OCI-LY7 (cell line): ENCODE data around the gene CHCHD1. TPM values are rescaled to one million over a fixed set of nuclear protein-coding genes. Genes with fewer than 3 reads are reported as not detected.

Source experiments
- BruUV-seq: library from RNA; stranded (reverse); fragments of 400-500 nt; replicated peaks from 2 replicates; lab custom pipeline; 2021; lab: Mats Ljungman, UMichigan
- CTCF ChIA-PET: fragments of 300-600 bp; sonication (Branson Sonifier 250); formaldehyde crosslinking; loops from one replicate; lab custom pipeline; 2022; ENCODE audit warnings: antibody characterized with exemption; ENCODE audit not compliant: unreplicated experiment; lab: Charles Lee
- POLR2A ChIA-PET: fragments of 300-600 bp; sonication (Branson Sonifier 250); formaldehyde crosslinking; loops from one replicate; lab custom pipeline; 2022; ENCODE audit warnings: antibody characterized with exemption; lab: Charles Lee
- DNase-seq: peaks from one replicate; pipeline ENCODE4 v3.0.0-alpha.2; 2015; ENCODE audit warnings: low spot score
- H2AFZ ChIP-seq: fragments of 200-600 bp; sonication (generic), shearing (Covaris generic); 2 replicates; pipeline ENCODE4 v1.6.1; 2014; ENCODE audit warnings: mild to moderate bottlenecking, antibody characterized with exemption, low read length, moderate library complexity
- H3K27ac ChIP-seq: fragments of 200-600 bp; sonication (generic); 2 replicates; pipeline ENCODE4 v1.5.1; 2014; ENCODE audit warnings: mixed run types, low read depth, mild to moderate bottlenecking, moderate library complexity, low read length, inconsistent platforms; ENCODE audit not compliant: poor library complexity, severe bottlenecking
- H3K36me3 ChIP-seq: fragments of 200-600 bp; sonication (generic); 2 replicates; pipeline ENCODE4 v1.6.1; 2014; ENCODE audit warnings: mild to moderate bottlenecking, antibody characterized with exemption, low read length, moderate library complexity, mixed read lengths; ENCODE audit not compliant: insufficient read depth
- H3K4me1 ChIP-seq: fragments of 200-600 bp; sonication (generic); 2 replicates; pipeline ENCODE4 v1.5.1; 2014; ENCODE audit warnings: mild to moderate bottlenecking, low read length; ENCODE audit not compliant: insufficient read depth, poor library complexity, severe bottlenecking
- H3K4me2 ChIP-seq: fragments of 200-600 bp; sonication (generic); 2 replicates; pipeline ENCODE4 v1.6.1; 2014; ENCODE audit warnings: mild to moderate bottlenecking, low read length
- H3K4me3 ChIP-seq: fragments of 200-600 bp; sonication (generic); 2 replicates; pipeline ENCODE4 v1.5.1; 2014; ENCODE audit warnings: mild to moderate bottlenecking, low read depth, low read length; ENCODE audit not compliant: poor library complexity, severe bottlenecking
- H3K79me2 ChIP-seq: fragments of 200-600 bp; sonication (generic); 2 replicates; pipeline ENCODE4 v1.6.1; 2016; ENCODE audit warnings: low read depth, mild to moderate bottlenecking, low read length, moderate library complexity, mixed read lengths; ENCODE audit not compliant: insufficient read depth
- H3K9me2 ChIP-seq: fragments of 200-600 bp; sonication (generic); 2 replicates; pipeline ENCODE4 v1.6.1; 2016; ENCODE audit warnings: mild to moderate bottlenecking, low read length, mixed read lengths; ENCODE audit not compliant: insufficient read depth
- H3K9me3 ChIP-seq: fragments of 200-600 bp; sonication (generic); 2 replicates; pipeline ENCODE4 v1.6.1; 2014; ENCODE audit warnings: mild to moderate bottlenecking, mixed run types, low read length, mixed read lengths
- H4K20me1 ChIP-seq: fragments of 200-600 bp; sonication (generic); 2 replicates; pipeline ENCODE4 v1.6.1; 2014; ENCODE audit warnings: mild to moderate bottlenecking, antibody characterized with exemption, low read length, moderate library complexity, mixed read lengths; ENCODE audit not compliant: insufficient read depth
- CTCF ChIP-seq: fragments of 200-600 bp; sonication (generic); conservative IDR thresholded peaks from 2 replicates; pipeline ENCODE4 v1.5.1; 2014; ENCODE audit warnings: mild to moderate bottlenecking, antibody characterized with exemption, low read length, moderate library complexity, mixed read lengths
- EZH2phosphoT487 ChIP-seq: fragments of 200-600 bp; sonication (generic); IDR thresholded peaks from 2 replicates; pipeline ENCODE4 v1.6.1; 2018; ENCODE audit warnings: low read depth, borderline replicate concordance, mild to moderate bottlenecking, mixed run types, antibody characterized with exemption, low read length, moderate library complexity, mixed read lengths
- intact Hi-C: fragments of 100-400 bp; cut with micrococcal nuclease; formaldehyde crosslinking; loops from one replicate; pipeline ENCODE4 v1.10.0; 2022; ENCODE audit not compliant: unreplicated experiment
- total RNA-seq, 2 experiments: library from RNA; depleted of rRNA in 1 of 2; stranded (reverse); fragments of >200 nt in 1 of 2; shearing (Covaris generic) in 1 of 2; gene quantifications; 2 replicates each; pipeline ENCODE4 v1.2.3, GENCODE V29; 2014 to 2022

The CHCHD1 gene
- total RNA-seq, 2 experiments from 2014 or later: 36.6 to 55.6 TPM

- Histone ChIP-seq H3K4me1 (peaks cover 10% of the 10 kb centered on the region), H3K27ac (no peak overlapping the region), H3K9me2 (no peaks in the 10 kb centered on the region), H3K9me3 (no peaks in the 10 kb centered on the region), H3K4me2 (no peak overlapping the region), H2AFZ (no peak overlapping the region), H3K36me3 (peaks cover 21% of the 10 kb centered on the region), H3K4me3 (no peak overlapping the region), H4K20me1 (no peaks in the 10 kb centered on the region), H3K79me2 (peaks cover 29% of the 10 kb centered on the region)
- POLR2A ChIA-PET: interaction anchor here (0.6 to 1.4 kb wide), 5 partner anchors 9 to 649 kb away, joined by 3 to 7 read pairs (median 3); partner anchors contain the start of gene SEC24C
- CTCF ChIA-PET: no interaction called here
- intact Hi-C loops: no loop called here
- TF ChIP-seq EZH2phosphoT487 (no peak), CTCF (no peak)
- no TSS peak for BruUV-seq
- no peak for DNase-seq
Observed at GRCh38 chr10:73732931-73733623, 48.8 kb upstream of the CHCHD1 start.

DNA sequence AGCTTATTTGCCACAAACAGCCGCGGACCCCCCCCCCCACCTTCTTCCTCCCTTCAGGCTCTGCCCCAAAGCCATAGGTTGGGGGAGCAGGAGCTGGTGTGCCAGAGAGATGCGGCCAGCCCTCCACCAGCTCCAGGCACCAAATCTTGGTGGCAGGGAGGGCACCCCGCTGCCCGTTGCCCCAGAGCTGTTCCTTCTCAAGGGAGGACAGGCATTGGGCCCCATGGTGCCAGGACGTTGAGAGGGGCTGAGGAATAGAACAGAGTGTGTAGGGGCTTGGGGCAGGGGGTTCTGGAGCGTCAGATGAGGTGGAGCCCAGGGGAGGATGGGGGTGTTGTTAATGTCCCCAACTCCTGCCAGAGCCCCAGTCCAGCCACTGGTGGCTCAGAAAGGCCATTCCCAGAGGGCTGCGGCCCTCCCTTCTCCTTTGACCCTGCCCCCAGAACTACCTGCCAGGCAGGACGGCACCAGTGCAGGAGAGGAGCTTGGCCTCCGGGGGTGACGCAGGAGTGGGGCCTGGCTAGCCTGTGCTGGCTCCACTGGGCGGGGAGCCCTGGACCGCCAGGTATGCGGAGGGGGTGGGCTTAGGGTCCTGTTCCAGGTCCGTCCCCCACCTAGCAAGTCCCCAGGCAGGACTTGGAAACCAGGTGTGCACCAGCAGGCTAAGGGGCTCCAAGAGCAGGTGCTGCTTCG, 47.7 kb upstream of the CHCHD1 start:
- peaks cover 23% of the 10 kb centered on the region for H3K79me2 ChIP-seq
- intact Hi-C loops: no loop called here
- ChIA-PET POLR2A (interaction anchor here (0.6 to 1.4 kb wide), 5 partner anchors 8 to 48 kb away, joined by 3 to 7 read pairs (median 4); partner anchors contain the start of genes CHCHD1 and SEC24C), CTCF (no interaction called here)
- no TSS peak for BruUV-seq
- no peak overlapping the region for H3K4me3 ChIP-seq
- peaks cover 10% of the 10 kb centered on the region for H3K4me1 ChIP-seq
- peaks cover 20% of the 10 kb centered on the region for H3K36me3 ChIP-seq
- H3K27ac ChIP-seq: no peak overlapping the region
- no peak for DNase-seq
- no peak overlapping the region for H3K4me2 ChIP-seq
- H2AFZ ChIP-seq: no peak overlapping the region
- TF ChIP-seq CTCF (no peak), EZH2phosphoT487 (no peak)
- H4K20me1 ChIP-seq: no peaks in the 10 kb centered on the region
- no peaks in the 10 kb centered on the region for H3K9me3 ChIP-seq
- no peaks in the 10 kb centered on the region for H3K9me2 ChIP-seq
